Sigmoid colon (tissue), 7 donors: ENCODE results near the gene LAMB3. TPM values are rescaled to one million over a fixed set of nuclear protein-coding genes. Genes with fewer than 3 reads are reported as not detected.

Experiments used
- DNase-seq: peaks from one replicate; pipeline ENCODE4 v3.0.0-alpha.2; 2019
- H3K27ac ChIP-seq, 4 donors: fragments of 200-600 bp; sonication (generic); one replicate each; pipeline ENCODE4 v1.5.1; 2016 to 2019; ENCODE audit warnings: mild to moderate bottlenecking in 1 of 4
- H3K27me3 ChIP-seq, 3 donors: fragments of 200-600 bp; sonication (generic); one replicate each; pipeline ENCODE4 v1.5.1; 2019; ENCODE audit warnings: mild to moderate bottlenecking in 1 of 3
- H3K36me3 ChIP-seq, 4 donors: fragments of 200-600 bp; sonication (generic); one replicate each; pipeline ENCODE4 v1.5.1; 2016 to 2019
- H3K4me1 ChIP-seq, 4 donors: fragments of 200-600 bp; sonication (generic); one replicate each; pipeline ENCODE4 v1.5.1; 2017 to 2019
- H3K4me3 ChIP-seq, 4 donors: fragments of 200-600 bp; sonication (generic); one replicate each; pipeline ENCODE4 v1.5.1; 2017 to 2019; ENCODE audit warnings: mild to moderate bottlenecking in 2 of 4, moderate library complexity in 1 of 4
- H3K9me3 ChIP-seq, 4 donors: fragments of 200-600 bp in 3 of 4; sonication (generic) in 3 of 4; one replicate each; pipeline versions ENCODE4 v1.5.1 to v1.6.1; 2013 to 2019
- EP300 ChIP-seq, 4 donors: sonication (generic); formaldehyde crosslinking; IDR thresholded peaks; one replicate each; pipeline ENCODE4 v1.6.1; 2017; ENCODE audit warnings: antibody characterized with exemption in 4 of 4
- POLR2A ChIP-seq, 2 donors: fragments of 450-650 bp; IDR thresholded peaks; one replicate each; pipeline ENCODE4 v1.6.1; 2016; ENCODE audit warnings: antibody characterized with exemption in 2 of 2, mild to moderate bottlenecking in 2 of 2, moderate library complexity in 2 of 2
- POLR2AphosphoS5 ChIP-seq, 4 donors: sonication (generic); formaldehyde crosslinking; IDR thresholded peaks; one replicate each; pipeline ENCODE4 v1.6.1; 2017; ENCODE audit warnings: antibody characterized with exemption in 4 of 4
- WGBS, 2 donors: extraction: QIAGEN DNeasy Blood & Tissue Kit; methylation state at CpG; one replicate each; pipeline ENCODE4 v1.1.7; 2013; 5-methylcytosine and 5-hydroxymethylcytosine counted together
- intact Hi-C: fragments of 100-400 bp; cut with DNase I; formaldehyde crosslinking; loops from one replicate; pipeline ENCODE4 v1.15.1; 2023
- polyA plus RNA-seq, 3 donors: library from polyadenylated mRNA; stranded (reverse); fragments of 200-250 nt; gene quantifications; one replicate each; pipeline ENCODE4 v1.2.3, GENCODE V29; 2013
- total RNA-seq, 4 donors: library from RNA; depleted of rRNA; stranded (reverse); fragments of >200 nt; gene quantifications; one replicate each; pipeline ENCODE4 v1.1.0, GENCODE V29; 2016
- TF ChIP-seq, protein P1 (sequence below), 4 experiments: fragments of 450-650 bp in 3 of 4; fragments of 200-600 bp in 1 of 4; IDR thresholded peaks; one replicate each; pipeline ENCODE4 v1.5.1; 2016 to 2019; ENCODE audit warnings: antibody characterized with exemption in 4 of 4, mild to moderate bottlenecking in 3 of 4, moderate library complexity in 2 of 4
- donor health status: healthy with polysubstance abuse.
- donor health status: Bipolar disorder and iron deficiency.
- donor health status: healthy.

Gene LAMB3
- total and polyA plus RNA-seq, 7 donors: 0.14 to 49.4 (median 9.3) TPM; not detected in 1

DNA sequence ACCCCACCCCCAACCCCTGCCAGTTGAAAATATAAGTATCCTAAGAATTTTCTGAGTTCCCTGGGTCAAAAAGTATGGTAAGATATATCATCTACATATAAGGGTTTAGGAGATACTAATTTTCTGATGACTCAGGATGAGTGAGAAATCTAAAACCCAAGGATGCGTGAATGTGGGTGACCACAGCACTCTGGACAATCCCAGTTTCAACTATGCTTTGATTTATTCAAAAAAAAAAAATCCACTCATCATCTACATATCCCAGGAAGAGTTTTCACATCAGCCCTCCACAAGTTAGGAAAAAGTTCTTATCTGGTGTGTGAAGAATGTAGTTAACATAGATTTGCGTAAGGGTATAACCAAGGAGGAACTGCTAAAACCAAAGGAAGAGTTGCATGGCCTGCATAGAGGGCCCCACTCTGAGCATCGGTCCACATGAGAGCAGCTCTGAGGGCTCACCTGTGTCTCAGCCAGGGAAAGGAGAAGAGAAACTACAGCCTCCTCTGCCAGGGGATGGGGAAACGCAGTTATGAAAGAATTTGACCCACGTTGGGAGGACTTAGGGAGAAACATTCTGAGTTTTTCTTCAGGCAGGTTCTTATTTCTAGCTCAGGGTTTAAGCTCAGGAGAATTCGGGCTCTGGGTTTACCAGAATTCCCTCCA, 18.8 kb downstream of the LAMB3 start:
- H3K9me3 ChIP-seq: no peaks in the 10 kb centered on the region
- H3K4me3 ChIP-seq: no peak overlapping the region
- H3K4me1 ChIP-seq: no peaks in the 10 kb centered on the region
- 76 to 94% methylated on average over 6 of the region's 6 CpGs for WGBS, 2 donors
- TF ChIP-seq, protein P1, sequence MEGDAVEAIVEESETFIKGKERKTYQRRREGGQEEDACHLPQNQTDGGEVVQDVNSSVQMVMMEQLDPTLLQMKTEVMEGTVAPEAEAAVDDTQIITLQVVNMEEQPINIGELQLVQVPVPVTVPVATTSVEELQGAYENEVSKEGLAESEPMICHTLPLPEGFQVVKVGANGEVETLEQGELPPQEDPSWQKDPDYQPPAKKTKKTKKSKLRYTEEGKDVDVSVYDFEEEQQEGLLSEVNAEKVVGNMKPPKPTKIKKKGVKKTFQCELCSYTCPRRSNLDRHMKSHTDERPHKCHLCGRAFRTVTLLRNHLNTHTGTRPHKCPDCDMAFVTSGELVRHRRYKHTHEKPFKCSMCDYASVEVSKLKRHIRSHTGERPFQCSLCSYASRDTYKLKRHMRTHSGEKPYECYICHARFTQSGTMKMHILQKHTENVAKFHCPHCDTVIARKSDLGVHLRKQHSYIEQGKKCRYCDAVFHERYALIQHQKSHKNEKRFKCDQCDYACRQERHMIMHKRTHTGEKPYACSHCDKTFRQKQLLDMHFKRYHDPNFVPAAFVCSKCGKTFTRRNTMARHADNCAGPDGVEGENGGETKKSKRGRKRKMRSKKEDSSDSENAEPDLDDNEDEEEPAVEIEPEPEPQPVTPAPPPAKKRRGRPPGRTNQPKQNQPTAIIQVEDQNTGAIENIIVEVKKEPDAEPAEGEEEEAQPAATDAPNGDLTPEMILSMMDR (IDR thresholded peaks at IDR 0.05): no peak
- TF ChIP-seq POLR2A (IDR thresholded peaks at IDR 0.05): no peak
- TF ChIP-seq POLR2AphosphoS5 (IDR thresholded peaks at IDR 0.05): no peak
- TF ChIP-seq EP300 (IDR thresholded peaks at IDR 0.05): no peak
- DNase-seq: no peak
- H3K27me3 ChIP-seq: no peaks in the 10 kb centered on the region
- intact Hi-C loops: no loop called here
- no peaks in the 10 kb centered on the region for H3K36me3 ChIP-seq
- H3K27ac ChIP-seq: no peak overlapping the region

DNA sequence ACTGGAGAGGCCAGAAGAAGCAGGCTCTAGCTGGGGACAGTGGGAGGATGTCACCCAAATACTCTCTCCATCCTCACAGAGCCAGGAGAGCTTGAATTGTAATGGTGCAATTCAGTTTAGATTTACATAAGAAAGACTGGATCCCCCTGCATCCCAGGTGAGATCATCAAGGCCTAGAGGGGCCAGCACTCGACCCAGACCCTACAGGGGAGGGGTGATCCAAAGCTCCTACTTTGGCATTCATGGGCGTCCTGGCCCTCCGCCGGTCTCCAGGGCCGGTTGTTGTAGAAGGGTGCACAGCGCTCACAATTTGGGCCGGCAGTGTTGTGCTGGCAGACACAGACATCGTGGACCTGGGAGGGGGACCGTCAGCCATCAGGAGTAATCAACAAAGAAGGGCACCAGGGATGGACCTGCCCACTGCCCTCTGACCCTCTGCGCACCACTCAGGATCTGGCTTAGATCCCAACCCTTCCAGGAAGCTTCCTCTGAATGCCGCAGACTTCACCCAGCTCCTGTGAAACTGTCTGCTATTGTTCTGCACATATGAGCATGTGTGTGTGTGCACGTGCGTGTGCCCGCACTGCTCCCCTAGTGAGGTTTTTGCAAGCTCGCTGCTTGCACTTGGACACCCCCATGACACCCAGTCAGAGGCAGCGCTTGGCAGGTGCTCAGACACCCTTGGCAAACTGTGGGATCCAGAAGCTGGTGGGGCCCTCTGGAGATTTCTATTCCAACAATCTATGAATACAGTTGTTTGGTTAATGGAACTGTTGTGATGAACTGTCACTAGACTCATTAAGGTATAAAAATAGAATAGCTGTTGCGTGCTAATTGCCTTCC, 21.6 kb downstream of the LAMB3 start:
- TF ChIP-seq POLR2A (IDR thresholded peaks at IDR 0.05) (no peak), POLR2AphosphoS5 (IDR thresholded peaks at IDR 0.05) (no peak), EP300 (IDR thresholded peaks at IDR 0.05) (no peak)
- TF ChIP-seq, protein P1 (IDR thresholded peaks at IDR 0.05): no peak
- DNase-seq: no peak
- H3K27me3 ChIP-seq: no peaks in the 10 kb centered on the region
- no peak overlapping the region for H3K27ac ChIP-seq
- H3K9me3 ChIP-seq: no peaks in the 10 kb centered on the region
- H3K4me1 ChIP-seq: peaks cover 0 to 9% (median 3%) of the 10 kb centered on the region in 4 donors
- 42 to 67% methylated on average over 17 of the region's 17 CpGs for WGBS, 2 donors
- no peaks in the 10 kb centered on the region for H3K36me3 ChIP-seq
- intact Hi-C loops: no loop called here
- no peak overlapping the region for H3K4me3 ChIP-seq

GRCh38 chr1:209629621-209630382, 22.4 kb downstream of the LAMB3 start:
- intact Hi-C loops: loop anchor here (5.0 kb wide), 1 partner anchor 53 kb away; no protein-coding TSS in a partner anchor
- 96 to 98% methylated on average over 11 of the region's 11 CpGs for WGBS, 2 donors

DNA sequence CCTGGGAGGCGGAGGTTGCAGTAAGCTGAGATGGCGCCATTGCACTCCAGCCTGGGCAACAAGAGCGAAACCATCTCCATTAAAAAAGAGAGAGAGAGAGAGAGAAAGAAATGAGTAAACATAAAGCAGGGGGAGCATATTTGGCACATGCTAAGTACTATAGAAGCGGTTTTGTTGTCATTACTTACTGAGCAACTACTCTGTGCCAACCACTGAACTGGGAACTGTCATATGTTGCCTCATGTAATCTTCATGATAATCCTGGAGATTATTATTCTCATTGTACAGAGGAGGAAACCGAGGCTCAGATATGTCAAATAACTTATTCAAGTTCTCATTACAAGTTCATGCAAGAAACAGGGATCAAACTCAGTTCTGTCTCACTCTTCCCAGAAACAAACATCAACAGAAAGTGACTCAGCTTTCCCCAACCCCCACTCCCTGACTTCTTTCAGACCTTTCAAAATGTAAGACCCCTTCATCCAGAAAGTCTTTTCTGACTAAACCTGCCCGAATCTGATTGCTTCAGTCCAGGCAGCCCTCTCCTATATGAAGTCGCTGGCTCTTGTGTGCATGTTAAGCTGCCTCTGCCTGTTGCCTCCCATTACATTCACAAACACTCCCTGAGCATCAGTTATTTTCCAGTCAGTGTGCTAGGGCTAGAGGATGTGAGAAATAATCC, 23.5 kb downstream of the LAMB3 start:
- whole genome bisulfite sequencing, 2 donors: 86 to 87% methylated on average over 7 of the region's 7 CpGs
- DNase-seq: no peak
- H3K27ac ChIP-seq: no peak overlapping the region
- intact Hi-C loops: loop anchor here (5.0 kb wide), 1 partner anchor 51 kb away; no protein-coding TSS in a partner anchor
- TF ChIP-seq POLR2A (IDR thresholded peaks at IDR 0.05): no peak
- TF ChIP-seq POLR2AphosphoS5 (IDR thresholded peaks at IDR 0.05): no peak
- no peak for TF ChIP-seq EP300 (IDR thresholded peaks at IDR 0.05)
- TF ChIP-seq, protein P1 (IDR thresholded peaks at IDR 0.05): no peak
- H3K27me3 ChIP-seq: no peaks in the 10 kb centered on the region
- H3K9me3 ChIP-seq: no peaks in the 10 kb centered on the region
- H3K36me3 ChIP-seq: no peaks in the 10 kb centered on the region
- peaks cover 0 to 9% (median 5%) of the 10 kb centered on the region in 4 donors for H3K4me1 ChIP-seq
- no peak overlapping the region for H3K4me3 ChIP-seq

More at GRCh38 chr1:209629621-209630382, 22.4 kb downstream of the LAMB3 start:
- Histone ChIP-seq H3K4me3 (no peak overlapping the region), H3K27me3 (no peaks in the 10 kb centered on the region), H3K27ac (no peak overlapping the region), H3K4me1 (peaks cover 0 to 9% (median 5%) of the 10 kb centered on the region in 4 donors), H3K9me3 (no peaks in the 10 kb centered on the region), H3K36me3 (no peaks in the 10 kb centered on the region)
- DNase-seq: no peak
- no peak for TF ChIP-seq POLR2AphosphoS5 (IDR thresholded peaks at IDR 0.05)
- TF ChIP-seq, protein P1 (IDR thresholded peaks at IDR 0.05): no peak
- no peak for TF ChIP-seq POLR2A (IDR thresholded peaks at IDR 0.05)
- no peak for TF ChIP-seq EP300 (IDR thresholded peaks at IDR 0.05)
